Measurements from ENCODE around the gene MPLKIP. TPM values are rescaled to one million over a fixed set of nuclear protein-coding genes. Genes with fewer than 3 reads are reported as not detected.

The MPLKIP gene
- total RNA-seq, 1 donor from 2014 or later = 15.4 TPM

DNA sequence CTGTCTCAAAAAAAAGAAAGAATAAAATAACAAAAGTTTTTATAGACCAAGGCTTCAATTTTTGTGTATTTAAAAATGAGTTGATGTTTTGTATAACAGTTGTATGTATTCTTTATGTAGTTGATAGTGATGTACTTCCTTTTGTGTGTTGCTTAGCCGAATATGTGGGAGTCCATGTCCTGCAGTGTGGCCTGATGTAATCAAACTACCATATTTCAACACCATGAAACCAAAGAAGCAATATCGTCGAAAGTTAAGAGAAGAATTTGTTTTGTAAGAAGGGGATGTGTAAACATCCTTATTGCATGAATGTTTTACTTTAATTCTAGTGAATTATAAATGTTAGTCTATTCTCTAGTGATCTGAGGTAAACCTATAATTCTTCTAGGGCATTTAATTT is 56.6 kb downstream of the MPLKIP start:
- intact Hi-C loops (cut with micrococcal nuclease) = no loop called here
- DNase-seq = no peak
- ATAC-seq = no peak

Other genes starting within 250 kb of the MPLKIP start
- 21.3 TPM for gene CDK13, start 184.4 kb downstream of the MPLKIP start, total RNA-seq
- gene SUGCT, start 383 bp upstream of the MPLKIP start, total RNA-seq = 6.8 TPM

Data from left ventricle myocardium superior (tissue), 1 donor.